Dendritic cell treated with granulocyte-macrophage colony-stimulating factor and Interleukin-4, amounts not matched to agents 40 ng/mL and 50 ng/mL, for 4 days (primary cell): ENCODE data around the gene TMEM147.

Source experiments
- H3K27ac Mint-ChIP-seq: one replicate; pipeline ENCODE4 v1.8.0; 2022; ENCODE audit warnings: mild to moderate bottlenecking, mixed read lengths
- H3K27me3 Mint-ChIP-seq: one replicate; pipeline ENCODE4 v1.8.0; 2022; ENCODE audit warnings: mild to moderate bottlenecking, mixed read lengths
- H3K36me3 Mint-ChIP-seq: one replicate; pipeline ENCODE4 v1.8.0; 2022; ENCODE audit warnings: low read depth, mixed read lengths
- H3K4me1 Mint-ChIP-seq: one replicate; pipeline ENCODE4 v1.8.0; 2022; ENCODE audit warnings: low read depth, mixed read lengths
- H3K4me3 Mint-ChIP-seq: one replicate; pipeline ENCODE4 v1.8.0; 2022; ENCODE audit warnings: mild to moderate bottlenecking, moderate library complexity, mixed read lengths
- H3K9me3 Mint-ChIP-seq: one replicate; pipeline ENCODE4 v1.8.0; 2022; ENCODE audit warnings: mixed read lengths
- intact Hi-C: fragments of 100-400 bp; cut with micrococcal nuclease; formaldehyde crosslinking; loops from one replicate; pipeline ENCODE4 v1.15.0; 2022

TMEM147 gene

GRCh38 chr19:35558400-35559280, 13.2 kb downstream of the TMEM147 start:
- Mint-ChIP-seq H3K27me3 (peaks cover 75% of the 10 kb centered on the region), H3K4me1 (peaks cover 9% of the 10 kb centered on the region), H3K9me3 (no peaks in the 10 kb centered on the region), H3K4me3 (no peak overlapping the region), H3K36me3 (no peaks in the 10 kb centered on the region), H3K27ac (no peak overlapping the region)
- intact Hi-C loops = no loop called here

- H3K4me1 Mint-ChIP-seq = peaks cover 9% of the 10 kb centered on the region
- H3K27me3 Mint-ChIP-seq = peaks cover 73% of the 10 kb centered on the region
- intact Hi-C loops = no loop called here
- no peak overlapping the region for H3K27ac Mint-ChIP-seq
- no peaks in the 10 kb centered on the region for H3K9me3 Mint-ChIP-seq
- no peak overlapping the region for H3K4me3 Mint-ChIP-seq
- H3K36me3 Mint-ChIP-seq = no peaks in the 10 kb centered on the region
These were observed 13.8 kb downstream of the TMEM147 start for GRCh38 chr19:35559281-35559659.

- Mint-ChIP-seq H3K36me3 (no peaks in the 10 kb centered on the region), H3K9me3 (no peaks in the 10 kb centered on the region), H3K27ac (no peak overlapping the region), H3K4me1 (peaks cover 9% of the 10 kb centered on the region), H3K27me3 (peaks cover 69% of the 10 kb centered on the region), H3K4me3 (no peak overlapping the region)
- intact Hi-C loops = no loop called here
These were observed 14.4 kb downstream of the TMEM147 start for GRCh38 chr19:35559781-35560180.

GRCh38 chr19:35560271-35560670, 14.8 kb downstream of the TMEM147 start:
- Mint-ChIP-seq H3K36me3 (no peaks in the 10 kb centered on the region), H3K9me3 (no peaks in the 10 kb centered on the region), H3K27ac (no peak overlapping the region), H3K4me3 (no peak overlapping the region), H3K4me1 (peaks cover 9% of the 10 kb centered on the region), H3K27me3 (peaks cover 66% of the 10 kb centered on the region)
- intact Hi-C loops = no loop called here

GRCh38 chr19:35560677-35561076, 15.3 kb downstream of the TMEM147 start:
- H3K4me3 Mint-ChIP-seq = no peak overlapping the region
- H3K27ac Mint-ChIP-seq = no peak overlapping the region
- H3K4me1 Mint-ChIP-seq = peaks cover 9% of the 10 kb centered on the region
- H3K9me3 Mint-ChIP-seq = no peaks in the 10 kb centered on the region
- intact Hi-C loops = no loop called here
- no peaks in the 10 kb centered on the region for H3K36me3 Mint-ChIP-seq
- H3K27me3 Mint-ChIP-seq = peaks cover 63% of the 10 kb centered on the region

GRCh38 chr19:35561436-35561835, 16.0 kb downstream of the TMEM147 start:
- H3K4me1 Mint-ChIP-seq = peaks cover 9% of the 10 kb centered on the region
- H3K4me3 Mint-ChIP-seq = no peak overlapping the region
- no peak overlapping the region for H3K27ac Mint-ChIP-seq
- intact Hi-C loops = no loop called here
- peaks cover 56% of the 10 kb centered on the region for H3K27me3 Mint-ChIP-seq
- H3K36me3 Mint-ChIP-seq = no peaks in the 10 kb centered on the region
- no peaks in the 10 kb centered on the region for H3K9me3 Mint-ChIP-seq

GRCh38 chr19:35562336-35562735, 16.9 kb downstream of the TMEM147 start:
- Mint-ChIP-seq H3K9me3 (no peaks in the 10 kb centered on the region), H3K36me3 (no peaks in the 10 kb centered on the region), H3K4me1 (peaks cover 7% of the 10 kb centered on the region), H3K4me3 (no peak overlapping the region), H3K27ac (no peak overlapping the region), H3K27me3 (peaks cover 51% of the 10 kb centered on the region)
- intact Hi-C loops = no loop called here

- no peak overlapping the region for H3K27ac Mint-ChIP-seq
- no peaks in the 10 kb centered on the region for H3K9me3 Mint-ChIP-seq
- H3K4me3 Mint-ChIP-seq = no peak overlapping the region
- no peaks in the 10 kb centered on the region for H3K36me3 Mint-ChIP-seq
- peaks cover 46% of the 10 kb centered on the region for H3K27me3 Mint-ChIP-seq
- intact Hi-C loops = no loop called here
- peaks cover 3% of the 10 kb centered on the region for H3K4me1 Mint-ChIP-seq
These were observed 17.4 kb downstream of the TMEM147 start for GRCh38 chr19:35562776-35563175.

- Mint-ChIP-seq H3K4me3 (no peak within 1 kb of the TSS), H3K9me3 (no peaks in the 10 kb centered on the region), H3K27me3 (peaks cover 43% of the 10 kb centered on the region), H3K27ac (no peak within 1 kb of the TSS), H3K4me1 (no peaks in the 10 kb centered on the region), H3K36me3 (no peaks in the 10 kb centered on the region)
- intact Hi-C loops = no loop called here
These were observed 17.9 kb downstream of the TMEM147 start, which contains the start of gene ATP4A for GRCh38 chr19:35563207-35563829. ATP4A (minus strand) TSS chr19:35563658; CDS start chr19:35563629, 29 bp downstream.

GRCh38 chr19:35565016-35565856, 19.8 kb downstream of the TMEM147 start:
- H3K27me3 Mint-ChIP-seq = peaks cover 31% of the 10 kb centered on the region
- no peak overlapping the region for H3K4me3 Mint-ChIP-seq
- H3K9me3 Mint-ChIP-seq = no peaks in the 10 kb centered on the region
- no peak overlapping the region for H3K27ac Mint-ChIP-seq
- intact Hi-C loops = no loop called here
- H3K36me3 Mint-ChIP-seq = no peaks in the 10 kb centered on the region
- H3K4me1 Mint-ChIP-seq = no peaks in the 10 kb centered on the region

- H3K27me3 Mint-ChIP-seq = peaks cover 30% of the 10 kb centered on the region
- no peak overlapping the region for H3K27ac Mint-ChIP-seq
- intact Hi-C loops = no loop called here
These were observed 21.3 kb downstream of the TMEM147 start for GRCh38 chr19:35566738-35567137.

GRCh38 chr19:35569281-35569781, 23.9 kb downstream of the TMEM147 start:
- Mint-ChIP-seq H3K36me3 (no peaks in the 10 kb centered on the region), H3K4me1 (no peaks in the 10 kb centered on the region), H3K4me3 (no peak overlapping the region), H3K27ac (no peak overlapping the region), H3K27me3 (peaks cover 21% of the 10 kb centered on the region), H3K9me3 (peaks cover under 1% of the 10 kb centered on the region)
- intact Hi-C loops = no loop called here

More at GRCh38 chr19:35566738-35567137, 21.3 kb downstream of the TMEM147 start:
- Mint-ChIP-seq H3K36me3 (no peaks in the 10 kb centered on the region), H3K4me3 (no peak overlapping the region), H3K4me1 (no peaks in the 10 kb centered on the region), H3K9me3 (no peaks in the 10 kb centered on the region)

- Mint-ChIP-seq H3K4me3 (no peak overlapping the region), H3K27me3 (peaks cover 24% of the 10 kb centered on the region)
These were observed 26.1 kb downstream of the TMEM147 start for GRCh38 chr19:35571406-35571965.

More at GRCh38 chr19:35571406-35571965, 26.1 kb downstream of the TMEM147 start:
- Mint-ChIP-seq H3K4me1 (no peaks in the 10 kb centered on the region), H3K27ac (no peak overlapping the region), H3K36me3 (no peaks in the 10 kb centered on the region), H3K9me3 (peaks cover 21% of the 10 kb centered on the region)
- intact Hi-C loops = no loop called here
